NCI-H526 (cell line): ENCODE measurements around the gene KPNA1.

Experiments used
- DNase-seq, 2 experiments: peaks; one replicate each; lab custom pipeline; 2025; lab: John Stamatoyannopoulos, UW

KPNA1 gene

DNA sequence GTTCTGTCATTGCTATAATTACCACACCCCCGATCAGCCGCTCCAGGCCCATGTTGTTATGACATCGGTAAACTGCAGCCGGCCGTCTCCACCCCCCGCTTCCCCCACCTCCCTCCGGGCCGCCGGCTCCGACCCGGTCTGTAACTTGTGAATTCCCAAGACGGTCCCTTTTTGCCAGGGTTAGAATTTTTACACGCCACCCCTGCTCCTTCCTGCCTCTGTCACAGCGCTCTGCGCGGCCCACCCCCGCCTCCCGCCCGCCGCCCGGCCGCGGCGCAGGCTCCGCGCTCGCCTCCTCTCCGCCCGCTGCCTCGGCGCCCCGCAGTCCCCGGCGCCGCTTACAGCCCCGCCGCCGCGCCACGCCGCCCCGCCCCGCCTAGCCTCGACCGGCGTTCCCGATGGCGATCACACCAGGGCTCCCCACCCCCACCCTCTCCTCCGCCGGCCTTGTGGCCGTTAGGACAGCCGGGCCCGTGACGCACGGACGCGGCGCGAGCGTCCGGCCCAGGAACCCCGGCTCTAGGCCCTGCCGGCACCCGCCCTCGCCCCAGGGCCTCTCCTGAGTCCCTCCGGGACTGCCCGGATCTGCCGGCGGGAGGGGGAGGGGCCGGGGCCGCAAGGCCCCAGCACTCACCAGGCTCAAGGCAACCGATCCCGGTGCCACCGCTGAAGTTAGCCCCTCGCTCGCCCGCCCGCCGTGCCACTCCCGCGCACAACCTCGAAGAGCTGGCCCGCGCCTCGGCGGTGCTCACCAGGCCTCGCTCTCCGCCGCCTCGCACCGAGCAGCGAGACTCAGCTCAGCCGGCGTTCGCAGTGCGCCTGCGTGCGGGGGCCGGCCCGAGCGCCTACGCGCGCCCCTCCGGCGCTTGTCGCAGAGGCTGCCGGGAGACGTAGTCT is at the start of gene KPNA1:
KPNA1 (minus strand) TSS at position 817 of the 897 bp plus-strand sequence. CDS start 18,374 bp downstream, outside the sequence.
- peak; percentile 87 to 95 for DNase-seq

- peak; percentile 86 to 94 for DNase-seq
These were observed 49.6 kb upstream of the KPNA1 start, which contains the start of the genes DTX3L and PARP9 for GRCh38 chr3:122564155-122564912. DTX3L (plus strand) TSS chr3:122564338; CDS start chr3:122564427, 89 bp downstream. PARP9 (minus strand) TSS chr3:122564300; CDS start chr3:122559620, 4,680 bp downstream.

- peak; percentile 21 to 55 for DNase-seq
These were observed 48.9 kb upstream of the KPNA1 start for GRCh38 chr3:122563717-122564025.

- peak in 1 of 2 experiments; percentile 45 for DNase-seq
These were observed 48.4 kb upstream of the KPNA1 start for GRCh38 chr3:122562923-122563716.

- peak; percentile 77 to 89 for DNase-seq
These were observed 45.9 kb upstream of the KPNA1 start for GRCh38 chr3:122560680-122561079.

DNA sequence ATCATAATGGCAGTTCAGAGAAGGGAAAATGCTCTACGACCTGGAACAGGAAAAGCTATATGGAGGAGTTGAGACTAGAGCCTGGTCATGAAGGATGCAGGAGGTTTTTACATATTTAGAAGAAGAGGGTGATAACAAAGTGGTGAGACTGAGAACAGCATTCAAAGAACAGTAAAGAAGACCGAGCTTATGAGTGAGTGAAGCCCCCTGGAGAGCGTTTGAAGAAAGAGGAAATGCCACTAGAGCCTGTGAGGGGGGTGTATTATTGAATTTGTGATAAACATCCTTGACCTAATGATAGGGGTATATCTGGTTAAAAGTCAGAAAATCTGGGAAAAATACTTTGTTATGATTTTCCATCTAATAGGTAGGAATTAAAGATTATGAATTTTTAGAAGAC is 45.2 kb upstream of the KPNA1 start:
- DNase-seq, result no peak

GRCh38 chr3:122558605-122559004 is 43.9 kb upstream of the KPNA1 start:
- no peak for DNase-seq

- no peak for DNase-seq
These were observed 42.6 kb upstream of the KPNA1 start for GRCh38 chr3:122557356-122557755.

GRCh38 chr3:122555275-122556071 is 40.7 kb upstream of the KPNA1 start:
- no peak for DNase-seq

- no peak for DNase-seq
These were observed 38.4 kb upstream of the KPNA1 start for GRCh38 chr3:122553171-122553570.

DNA sequence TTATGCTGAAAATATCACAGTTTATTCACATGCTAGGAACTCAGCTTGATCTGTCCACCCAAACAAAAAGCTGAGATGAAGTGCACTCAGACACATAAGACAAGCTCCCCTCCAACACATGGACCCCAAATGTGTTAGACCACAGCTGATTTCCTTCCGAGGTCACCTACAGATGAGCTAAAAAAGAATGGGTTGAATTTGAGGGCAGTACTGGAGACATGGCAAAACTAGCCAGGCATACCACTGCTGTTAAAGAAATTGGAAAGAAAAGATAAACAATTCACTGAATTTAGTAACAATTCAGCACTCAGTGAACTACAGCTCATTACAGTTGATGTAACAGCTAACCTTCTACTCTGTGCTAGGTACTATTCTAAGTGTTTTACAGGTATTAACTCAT is 33.9 kb upstream of the KPNA1 start:
- no peak for DNase-seq

DNA sequence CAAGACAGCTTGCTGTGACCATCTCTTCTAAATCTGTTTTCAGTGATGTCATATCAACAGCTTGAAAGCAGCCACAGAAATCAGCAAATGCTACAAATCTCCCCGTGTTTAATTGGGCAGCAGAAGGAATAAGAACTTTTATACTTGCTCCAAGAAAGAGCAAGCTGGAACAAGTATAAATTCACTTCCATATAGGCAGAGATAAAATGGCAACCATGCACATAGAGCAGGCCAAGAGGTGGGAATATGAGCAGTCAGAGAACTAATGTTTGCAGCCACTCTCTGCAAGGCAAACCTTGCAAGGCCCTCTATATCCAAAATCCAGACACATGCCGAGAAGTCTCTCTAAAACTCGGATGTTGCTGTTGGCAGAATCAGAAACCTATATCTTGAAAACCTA is 33.3 kb upstream of the KPNA1 start:
- DNase-seq, result no peak

- no peak for DNase-seq
These were observed 31.4 kb upstream of the KPNA1 start for GRCh38 chr3:122546151-122546550.

- no peak for DNase-seq
These were observed 24.3 kb upstream of the KPNA1 start for GRCh38 chr3:122538956-122539490.

GRCh38 chr3:122536632-122537001 is 21.9 kb upstream of the KPNA1 start:
- DNase-seq, result no peak

- no peak for DNase-seq
These were observed 21.4 kb upstream of the KPNA1 start for GRCh38 chr3:122535964-122536631.

DNA sequence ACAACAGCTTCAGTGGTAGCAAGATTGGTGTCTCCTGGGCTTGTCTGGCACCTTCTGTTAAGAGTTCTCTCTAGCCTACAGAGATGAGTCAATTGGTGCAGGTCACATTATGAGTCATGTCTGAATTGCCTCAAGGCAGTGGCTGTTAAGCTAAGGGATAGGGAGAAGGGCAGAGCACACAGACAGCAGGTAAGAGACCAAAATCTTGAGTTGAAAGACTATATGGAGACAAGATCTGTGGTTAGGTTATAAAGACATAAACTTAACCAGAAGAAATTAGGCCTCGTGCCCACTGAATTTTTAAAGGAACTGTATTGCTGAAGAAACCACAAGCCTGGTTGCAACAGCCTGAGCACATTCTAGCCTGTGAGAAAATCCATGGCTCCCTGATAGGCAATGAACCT is 19.2 kb upstream of the KPNA1 start:
- no peak for DNase-seq

DNA sequence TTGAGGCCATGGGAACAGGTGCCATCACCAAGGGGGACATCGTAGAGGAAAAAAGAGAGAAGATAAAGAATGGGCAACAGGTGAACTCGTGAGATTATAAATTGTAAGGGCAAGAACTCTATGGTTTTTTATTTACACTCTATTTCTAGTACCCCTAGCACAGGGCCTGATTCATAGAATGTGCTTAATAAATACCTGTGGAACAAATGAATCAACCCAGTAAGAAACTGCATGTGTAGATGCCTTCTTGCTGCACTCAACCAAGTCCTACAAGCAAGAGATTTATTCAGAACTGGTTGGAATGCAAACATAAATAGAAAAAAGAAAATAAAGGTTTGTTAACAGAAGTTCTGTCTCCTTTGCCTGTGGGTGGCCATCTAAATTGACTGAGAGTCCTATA is 18.7 kb upstream of the KPNA1 start:
- DNase-seq, result no peak

- DNase-seq, result no peak
These were observed 15.4 kb upstream of the KPNA1 start for GRCh38 chr3:122530164-122530563.

DNA sequence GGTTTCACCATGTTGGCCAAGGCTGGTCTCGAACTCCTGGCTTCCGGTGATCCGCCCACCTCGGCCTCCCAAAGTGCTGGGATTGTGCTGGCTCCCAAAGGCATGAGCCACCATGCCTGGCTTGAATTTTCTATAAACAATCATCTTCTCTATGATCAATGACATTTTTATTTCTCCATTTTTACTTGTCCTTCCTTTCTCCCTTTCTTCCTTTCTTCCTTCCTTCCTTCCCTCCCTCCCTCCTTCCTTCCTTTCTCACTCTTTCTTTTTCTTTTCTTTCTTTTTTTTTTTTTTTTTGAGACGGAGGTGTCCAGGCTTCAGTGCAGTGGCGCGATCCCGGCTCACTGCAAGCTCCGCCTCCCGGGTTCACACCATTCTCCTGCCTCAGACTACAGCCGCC is 8.6 kb upstream of the KPNA1 start:
- DNase-seq, result no peak

DNA sequence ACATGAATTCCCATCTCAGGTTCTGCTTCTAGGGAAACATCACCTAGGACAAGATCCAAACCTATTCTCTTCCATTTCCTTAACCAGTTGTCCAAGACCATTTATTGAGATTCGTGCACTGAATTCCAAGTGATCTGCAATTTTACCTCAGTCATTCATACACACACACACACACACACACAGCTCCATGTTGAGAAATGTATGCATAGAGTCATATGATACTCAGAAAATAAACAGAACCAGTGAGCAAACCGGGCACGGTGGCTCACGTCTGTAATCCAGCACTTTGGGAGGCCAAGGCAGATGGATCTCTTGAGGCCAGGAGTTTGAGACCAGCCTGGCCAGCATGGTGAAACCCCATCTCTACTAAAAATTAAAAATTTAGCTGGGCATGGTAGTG is 6.1 kb upstream of the KPNA1 start:
- DNase-seq, result no peak
